Panc1 (cell line): ENCODE data around the gene CLPTM1L. TPM values are rescaled to one million over a fixed set of nuclear protein-coding genes. Genes with fewer than 3 reads are reported as not detected.

Experiments
- ATAC-seq: fragments of 200-7000 bp; cut with Tn5 transposase; 2 replicates; pipeline ENCODE4 v1.9.1; 2020; ENCODE audit warnings: mild to moderate bottlenecking, moderate library complexity
- BruUV-seq: library from RNA; stranded (reverse); fragments of 400-500 nt; replicated peaks from 2 replicates; lab custom pipeline; 2021; lab: Mats Ljungman, UMichigan
- CTCF ChIA-PET: fragments of 300-600 bp; sonication (Branson Sonifier 250); formaldehyde crosslinking; loops from one replicate; lab custom pipeline; 2022; ENCODE audit warnings: antibody characterized with exemption; lab: Charles Lee
- POLR2A ChIA-PET: fragments of 300-600 bp; sonication (Branson Sonifier 250); formaldehyde crosslinking; loops from one replicate; lab custom pipeline; 2022; ENCODE audit warnings: antibody characterized with exemption; lab: Charles Lee
- DNase-seq: peaks from one replicate; pipeline ENCODE4 v3.0.0-alpha.2; 2010; ENCODE audit warnings: low read depth, low spot score
- H3K27ac ChIP-seq: 2 replicates; pipeline ENCODE4 v1.5.1; 2011; ENCODE audit warnings: mild to moderate bottlenecking, low read length, inconsistent platforms
- H3K27me3 ChIP-seq: fragments of 200-500 bp; sonication (Bioruptor generic); 2 replicates; pipeline ENCODE4 v1.6.0; 2014; ENCODE audit warnings: low read length, inconsistent platforms; ENCODE audit not compliant: control insufficient read depth, insufficient read depth
- H3K36me3 ChIP-seq: fragments of 200-500 bp; sonication (Bioruptor generic); 2 replicates; pipeline ENCODE4 v1.5.1; 2014; ENCODE audit warnings: inconsistent platforms, mild to moderate bottlenecking, low read length, moderate library complexity; ENCODE audit not compliant: control insufficient read depth, insufficient read depth
- H3K4me1 ChIP-seq: 2 replicates; pipeline ENCODE4 v1.5.1; 2011; ENCODE audit warnings: inconsistent platforms, mild to moderate bottlenecking, low read length, moderate library complexity; ENCODE audit not compliant: control insufficient read depth, insufficient read depth
- H3K4me3 ChIP-seq, 2 experiments: 2 replicates each; pipeline ENCODE4 v1.5.1; 2011 to 2012; ENCODE audit warnings: low read depth in 2 of 2, low read length in 2 of 2, mild to moderate bottlenecking in 2 of 2, inconsistent platforms in 1 of 2, moderate library complexity in 1 of 2
- H3K9me3 ChIP-seq: fragments of 200-500 bp; sonication (Bioruptor generic); 2 replicates; pipeline ENCODE4 v1.5.1; 2014; ENCODE audit warnings: low read depth, mild to moderate bottlenecking, inconsistent platforms, low read length, moderate library complexity; ENCODE audit not compliant: control insufficient read depth, insufficient read depth
- POLR2AphosphoS5 ChIP-seq: IDR thresholded peaks from 2 replicates; pipeline ENCODE4 v1.6.1; 2012; ENCODE audit warnings: mild to moderate bottlenecking, low read depth, low read length, moderate library complexity
- SIN3A ChIP-seq: IDR thresholded peaks from 2 replicates; pipeline ENCODE4 v1.6.1; 2012; ENCODE audit warnings: low read depth, mild to moderate bottlenecking, low read length, moderate library complexity, borderline replicate concordance; ENCODE audit not compliant: insufficient read depth
- TCF7L2 ChIP-seq: IDR thresholded peaks from 2 replicates; pipeline ENCODE4 v1.6.1; 2011; ENCODE audit warnings: mild to moderate bottlenecking, low read depth, low read length, inconsistent platforms
- in situ Hi-C: cut with HindIII; loops from 2 replicates; pipeline ENCODE4 v1.10.0; 2016; ENCODE audit warnings: low sequenced_read_pairs, low pct_unique_long_range_greater_than_20kb
- intact Hi-C: fragments of 100-400 bp; cut with micrococcal nuclease; formaldehyde crosslinking; loops from one replicate; pipeline ENCODE4 v1.10.0; 2022; ENCODE audit not compliant: unreplicated experiment
- total RNA-seq: library from RNA; stranded (reverse); gene quantifications from one replicate; pipeline ENCODE4 v1.2.1, GENCODE V29; 2021; ENCODE audit not compliant: unreplicated experiment
- TF ChIP-seq, protein P1 (sequence below): fragments of 450-650 bp; IDR thresholded peaks from 2 replicates; pipeline ENCODE4 v1.5.1; 2017; ENCODE audit warnings: mild to moderate bottlenecking
- TF ChIP-seq, protein P2 (sequence below), 2 experiments: IDR thresholded peaks; 2 replicates each; pipeline ENCODE4 v1.6.1; 2011 to 2012; ENCODE audit warnings: low read depth in 2 of 2, control low read depth in 1 of 2, low read length in 1 of 2, mild to moderate bottlenecking in 1 of 2, moderate library complexity in 1 of 2; ENCODE audit not compliant: insufficient read depth in 1 of 2

CLPTM1L gene
- total RNA-seq, 1 experiment from 2014 or later = 188 TPM

DNA sequence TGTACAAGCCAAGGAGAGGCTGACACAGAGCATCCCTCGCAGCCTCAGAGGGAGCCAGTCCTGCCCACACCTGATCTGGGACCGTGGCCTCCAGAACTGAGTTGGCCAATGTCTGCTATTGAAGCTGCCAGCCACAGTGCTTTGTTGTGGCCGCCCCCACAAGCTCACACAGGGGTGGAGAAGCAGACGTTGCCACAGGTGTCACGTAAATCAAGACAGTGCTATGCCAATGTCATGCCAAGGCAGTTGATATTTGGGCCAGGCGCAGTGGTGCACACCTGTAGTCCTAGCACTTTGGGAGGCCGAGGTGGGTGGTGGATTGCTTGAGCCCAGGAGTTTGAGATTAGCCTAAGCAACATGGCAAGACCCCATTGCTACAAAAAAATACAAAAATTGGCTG is 32.7 kb downstream of the CLPTM1L start:
- H3K4me1 ChIP-seq = peaks cover 21% of the 10 kb centered on the region
- intact Hi-C loops = no loop called here
- TF ChIP-seq POLR2AphosphoS5 (no peak), TCF7L2 (no peak)
- TF ChIP-seq, protein P1, sequence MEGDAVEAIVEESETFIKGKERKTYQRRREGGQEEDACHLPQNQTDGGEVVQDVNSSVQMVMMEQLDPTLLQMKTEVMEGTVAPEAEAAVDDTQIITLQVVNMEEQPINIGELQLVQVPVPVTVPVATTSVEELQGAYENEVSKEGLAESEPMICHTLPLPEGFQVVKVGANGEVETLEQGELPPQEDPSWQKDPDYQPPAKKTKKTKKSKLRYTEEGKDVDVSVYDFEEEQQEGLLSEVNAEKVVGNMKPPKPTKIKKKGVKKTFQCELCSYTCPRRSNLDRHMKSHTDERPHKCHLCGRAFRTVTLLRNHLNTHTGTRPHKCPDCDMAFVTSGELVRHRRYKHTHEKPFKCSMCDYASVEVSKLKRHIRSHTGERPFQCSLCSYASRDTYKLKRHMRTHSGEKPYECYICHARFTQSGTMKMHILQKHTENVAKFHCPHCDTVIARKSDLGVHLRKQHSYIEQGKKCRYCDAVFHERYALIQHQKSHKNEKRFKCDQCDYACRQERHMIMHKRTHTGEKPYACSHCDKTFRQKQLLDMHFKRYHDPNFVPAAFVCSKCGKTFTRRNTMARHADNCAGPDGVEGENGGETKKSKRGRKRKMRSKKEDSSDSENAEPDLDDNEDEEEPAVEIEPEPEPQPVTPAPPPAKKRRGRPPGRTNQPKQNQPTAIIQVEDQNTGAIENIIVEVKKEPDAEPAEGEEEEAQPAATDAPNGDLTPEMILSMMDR = no peak
- TF ChIP-seq, protein P2, sequence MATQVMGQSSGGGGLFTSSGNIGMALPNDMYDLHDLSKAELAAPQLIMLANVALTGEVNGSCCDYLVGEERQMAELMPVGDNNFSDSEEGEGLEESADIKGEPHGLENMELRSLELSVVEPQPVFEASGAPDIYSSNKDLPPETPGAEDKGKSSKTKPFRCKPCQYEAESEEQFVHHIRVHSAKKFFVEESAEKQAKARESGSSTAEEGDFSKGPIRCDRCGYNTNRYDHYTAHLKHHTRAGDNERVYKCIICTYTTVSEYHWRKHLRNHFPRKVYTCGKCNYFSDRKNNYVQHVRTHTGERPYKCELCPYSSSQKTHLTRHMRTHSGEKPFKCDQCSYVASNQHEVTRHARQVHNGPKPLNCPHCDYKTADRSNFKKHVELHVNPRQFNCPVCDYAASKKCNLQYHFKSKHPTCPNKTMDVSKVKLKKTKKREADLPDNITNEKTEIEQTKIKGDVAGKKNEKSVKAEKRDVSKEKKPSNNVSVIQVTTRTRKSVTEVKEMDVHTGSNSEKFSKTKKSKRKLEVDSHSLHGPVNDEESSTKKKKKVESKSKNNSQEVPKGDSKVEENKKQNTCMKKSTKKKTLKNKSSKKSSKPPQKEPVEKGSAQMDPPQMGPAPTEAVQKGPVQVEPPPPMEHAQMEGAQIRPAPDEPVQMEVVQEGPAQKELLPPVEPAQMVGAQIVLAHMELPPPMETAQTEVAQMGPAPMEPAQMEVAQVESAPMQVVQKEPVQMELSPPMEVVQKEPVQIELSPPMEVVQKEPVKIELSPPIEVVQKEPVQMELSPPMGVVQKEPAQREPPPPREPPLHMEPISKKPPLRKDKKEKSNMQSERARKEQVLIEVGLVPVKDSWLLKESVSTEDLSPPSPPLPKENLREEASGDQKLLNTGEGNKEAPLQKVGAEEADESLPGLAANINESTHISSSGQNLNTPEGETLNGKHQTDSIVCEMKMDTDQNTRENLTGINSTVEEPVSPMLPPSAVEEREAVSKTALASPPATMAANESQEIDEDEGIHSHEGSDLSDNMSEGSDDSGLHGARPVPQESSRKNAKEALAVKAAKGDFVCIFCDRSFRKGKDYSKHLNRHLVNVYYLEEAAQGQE (IDR thresholded peaks at IDR 0.05; ENCODE audit: insufficient read depth in 1 of 2, low read depth in 2 of 2, low read length in 1 of 2) = no peak

DNA sequence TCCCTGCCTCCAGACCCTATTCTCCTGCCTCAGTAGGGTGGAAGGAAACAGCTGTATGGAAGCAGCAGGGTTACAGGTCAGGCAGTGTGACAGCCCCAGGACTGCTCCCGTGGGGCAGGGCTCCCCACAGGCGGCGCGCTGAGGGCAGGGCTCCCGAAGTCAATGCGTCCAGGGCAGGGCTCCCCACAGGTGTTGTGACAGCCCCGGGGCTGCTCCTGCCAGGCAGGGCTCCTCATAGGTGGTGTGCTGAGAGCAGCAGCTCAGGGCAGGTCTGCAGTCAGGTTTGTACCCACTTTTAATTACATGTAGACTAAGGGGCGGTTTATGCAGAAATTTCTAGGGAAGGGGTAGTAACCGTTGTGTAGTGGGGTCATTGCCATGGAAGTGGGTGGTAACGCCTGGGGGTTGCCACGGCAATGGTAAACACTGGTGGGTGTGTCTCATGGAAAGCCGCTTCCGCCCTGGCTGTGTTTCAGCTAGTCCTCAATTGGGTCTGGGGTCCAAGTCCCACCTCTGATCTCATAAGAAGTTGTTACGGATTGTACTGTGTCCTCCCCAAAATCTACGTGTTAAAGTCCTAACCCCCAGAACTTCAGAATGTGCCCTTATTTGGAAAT is 33.4 kb downstream of the CLPTM1L start:
- Histone ChIP-seq H3K27ac (no peak overlapping the region), H3K27me3 (no peaks in the 10 kb centered on the region), H3K4me1 (peaks cover 16% of the 10 kb centered on the region), H3K9me3 (peaks cover 3% of the 10 kb centered on the region; the same call in 1 of the 2 replicates), H3K4me3 (no peak overlapping the region), H3K36me3 (no peaks in the 10 kb centered on the region)
- in situ Hi-C loops (no loop called here), intact Hi-C loops (no loop called here)
- BruUV-seq = no TSS peak
- POLR2A ChIA-PET = no interaction called here
- ATAC-seq = no peak
- CTCF ChIA-PET = no interaction called here
- no peak for DNase-seq
- TF ChIP-seq, protein P2 (IDR thresholded peaks at IDR 0.05; ENCODE audit: insufficient read depth in 1 of 2, low read depth in 2 of 2, low read length in 1 of 2) = no peak
- TF ChIP-seq POLR2AphosphoS5 (no peak), SIN3A (no peak), TCF7L2 (no peak)
- TF ChIP-seq, protein P1 = no peak

More for the DNA sequence above, 32.7 kb downstream of the CLPTM1L start:
- H3K9me3 ChIP-seq = peaks cover 3% of the 10 kb centered on the region; the same call in 1 of the 2 replicates
- ChIA-PET POLR2A (no interaction called here), CTCF (no interaction called here)
- no peaks in the 10 kb centered on the region for H3K27me3 ChIP-seq
- H3K36me3 ChIP-seq = no peaks in the 10 kb centered on the region
- in situ Hi-C loops = no loop called here
- DNase-seq (no peak), ATAC-seq (no peak)
- BruUV-seq = no TSS peak
- no peak overlapping the region for H3K27ac ChIP-seq
- no peak overlapping the region for H3K4me3 ChIP-seq
